OCI-LY7 (cell line): Measurements from ENCODE around the gene CDC42BPG. TPM values are rescaled to one million over a fixed set of nuclear protein-coding genes. Genes with fewer than 3 reads are reported as not detected.

ENCODE experiments used
- BruUV-seq: library from RNA; stranded (reverse); fragments of 400-500 nt; replicated peaks from 2 replicates; lab custom pipeline; 2021; lab: Mats Ljungman, UMichigan
- CTCF ChIA-PET: fragments of 300-600 bp; sonication (Branson Sonifier 250); formaldehyde crosslinking; loops from one replicate; lab custom pipeline; 2022; ENCODE audit warnings: antibody characterized with exemption; ENCODE audit not compliant: unreplicated experiment; lab: Charles Lee
- POLR2A ChIA-PET: fragments of 300-600 bp; sonication (Branson Sonifier 250); formaldehyde crosslinking; loops from one replicate; lab custom pipeline; 2022; ENCODE audit warnings: antibody characterized with exemption; lab: Charles Lee
- DNase-seq: peaks from one replicate; pipeline ENCODE4 v3.0.0-alpha.2; 2015; ENCODE audit warnings: low spot score
- H2AFZ ChIP-seq: fragments of 200-600 bp; sonication (generic), shearing (Covaris generic); 2 replicates; pipeline ENCODE4 v1.6.1; 2014; ENCODE audit warnings: mild to moderate bottlenecking, antibody characterized with exemption, low read length, moderate library complexity
- H3K27ac ChIP-seq: fragments of 200-600 bp; sonication (generic); 2 replicates; pipeline ENCODE4 v1.5.1; 2014; ENCODE audit warnings: mixed run types, low read depth, mild to moderate bottlenecking, moderate library complexity, low read length, inconsistent platforms; ENCODE audit not compliant: poor library complexity, severe bottlenecking
- H3K36me3 ChIP-seq: fragments of 200-600 bp; sonication (generic); 2 replicates; pipeline ENCODE4 v1.6.1; 2014; ENCODE audit warnings: mild to moderate bottlenecking, antibody characterized with exemption, low read length, moderate library complexity, mixed read lengths; ENCODE audit not compliant: insufficient read depth
- H3K4me1 ChIP-seq: fragments of 200-600 bp; sonication (generic); 2 replicates; pipeline ENCODE4 v1.5.1; 2014; ENCODE audit warnings: mild to moderate bottlenecking, low read length; ENCODE audit not compliant: insufficient read depth, poor library complexity, severe bottlenecking
- H3K4me2 ChIP-seq: fragments of 200-600 bp; sonication (generic); 2 replicates; pipeline ENCODE4 v1.6.1; 2014; ENCODE audit warnings: mild to moderate bottlenecking, low read length
- H3K4me3 ChIP-seq: fragments of 200-600 bp; sonication (generic); 2 replicates; pipeline ENCODE4 v1.5.1; 2014; ENCODE audit warnings: mild to moderate bottlenecking, low read depth, low read length; ENCODE audit not compliant: poor library complexity, severe bottlenecking
- H3K79me2 ChIP-seq: fragments of 200-600 bp; sonication (generic); 2 replicates; pipeline ENCODE4 v1.6.1; 2016; ENCODE audit warnings: low read depth, mild to moderate bottlenecking, low read length, moderate library complexity, mixed read lengths; ENCODE audit not compliant: insufficient read depth
- H3K9me2 ChIP-seq: fragments of 200-600 bp; sonication (generic); 2 replicates; pipeline ENCODE4 v1.6.1; 2016; ENCODE audit warnings: mild to moderate bottlenecking, low read length, mixed read lengths; ENCODE audit not compliant: insufficient read depth
- H3K9me3 ChIP-seq: fragments of 200-600 bp; sonication (generic); 2 replicates; pipeline ENCODE4 v1.6.1; 2014; ENCODE audit warnings: mild to moderate bottlenecking, mixed run types, low read length, mixed read lengths
- H4K20me1 ChIP-seq: fragments of 200-600 bp; sonication (generic); 2 replicates; pipeline ENCODE4 v1.6.1; 2014; ENCODE audit warnings: mild to moderate bottlenecking, antibody characterized with exemption, low read length, moderate library complexity, mixed read lengths; ENCODE audit not compliant: insufficient read depth
- CTCF ChIP-seq: fragments of 200-600 bp; sonication (generic); conservative IDR thresholded peaks from 2 replicates; pipeline ENCODE4 v1.5.1; 2014; ENCODE audit warnings: mild to moderate bottlenecking, antibody characterized with exemption, low read length, moderate library complexity, mixed read lengths
- EZH2phosphoT487 ChIP-seq: fragments of 200-600 bp; sonication (generic); IDR thresholded peaks from 2 replicates; pipeline ENCODE4 v1.6.1; 2018; ENCODE audit warnings: low read depth, borderline replicate concordance, mild to moderate bottlenecking, mixed run types, antibody characterized with exemption, low read length, moderate library complexity, mixed read lengths
- intact Hi-C: fragments of 100-400 bp; cut with micrococcal nuclease; formaldehyde crosslinking; loops from one replicate; pipeline ENCODE4 v1.10.0; 2022; ENCODE audit not compliant: unreplicated experiment
- total RNA-seq, 2 experiments: library from RNA; depleted of rRNA in 1 of 2; stranded (reverse); fragments of >200 nt in 1 of 2; shearing (Covaris generic) in 1 of 2; gene quantifications; 2 replicates each; pipeline ENCODE4 v1.2.3, GENCODE V29; 2014 to 2022

The CDC42BPG gene
- total RNA-seq, 2 experiments from 2014 or later: 3.5 to 4.9 TPM

DNA sequence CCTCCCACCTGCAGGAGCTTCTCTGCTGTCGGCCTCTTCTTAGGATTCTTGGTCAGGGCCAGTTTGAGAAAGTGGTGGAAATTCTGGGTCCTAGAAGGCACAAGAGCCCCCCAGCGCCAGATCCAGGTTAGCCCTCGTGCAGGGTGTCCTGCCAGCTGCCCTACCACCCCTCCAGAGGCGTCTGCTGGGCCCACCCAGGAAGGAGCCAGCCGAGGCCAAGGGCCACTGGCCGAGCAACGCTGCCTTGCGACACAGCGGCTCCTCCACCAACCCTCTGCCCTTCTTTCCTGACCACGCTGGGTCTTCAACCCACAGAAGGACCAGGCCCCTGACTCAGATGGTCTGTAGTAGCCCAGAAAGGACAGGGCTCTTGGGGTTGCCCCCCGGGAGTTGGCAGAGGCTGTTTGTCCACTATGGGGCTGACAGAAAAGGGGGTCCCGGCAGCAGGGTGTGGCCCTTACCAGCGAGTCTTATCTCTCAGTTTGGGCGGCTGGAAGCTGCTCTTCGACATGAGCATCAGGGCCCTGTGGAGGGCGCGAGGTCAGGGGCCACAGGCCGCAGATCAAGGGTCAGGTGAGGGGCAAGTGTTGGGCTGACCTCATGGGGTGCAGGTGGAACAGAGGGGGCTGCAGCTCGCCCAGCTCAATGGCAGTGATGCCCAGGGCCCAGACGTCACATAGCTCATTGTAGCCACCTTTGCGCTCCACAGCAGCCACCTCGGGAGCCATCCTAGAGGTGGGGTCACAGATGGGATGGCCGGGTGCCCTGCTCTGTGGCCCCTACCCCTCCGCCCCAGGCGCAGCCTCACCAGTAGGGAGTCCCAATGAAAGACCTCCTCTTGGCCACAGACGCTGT lies 43.9 kb downstream of the CDC42BPG start:
- TF ChIP-seq CTCF (no peak), EZH2phosphoT487 (no peak)
- peak overlapping the region; percentile 82 for H3K27ac ChIP-seq
- no peaks in the 10 kb centered on the region for H4K20me1 ChIP-seq
- DNase-seq: no peak
- H3K4me3 ChIP-seq: peak overlapping the region; percentile 78
- intact Hi-C loops: no loop called here
- H3K9me3 ChIP-seq: no peaks in the 10 kb centered on the region
- no peak overlapping the region for H2AFZ ChIP-seq
- H3K4me2 ChIP-seq: peak overlapping the region; percentile 91
- peaks cover 18% of the 10 kb centered on the region; the same call in 1 of the 2 replicates for H3K79me2 ChIP-seq
- CTCF ChIA-PET: interaction anchor here (0.6 kb wide), 1 partner anchor 447 kb away, joined by 3 read pairs; no protein-coding TSS in a partner anchor
- H3K4me1 ChIP-seq: peaks cover 47% of the 10 kb centered on the region
- no TSS peak for BruUV-seq
- no peaks in the 10 kb centered on the region for H3K9me2 ChIP-seq
- peaks cover 75% of the 10 kb centered on the region for H3K36me3 ChIP-seq
- POLR2A ChIA-PET: interaction anchor here (1.1 to 3.0 kb wide), 3 partner anchors 10 to 22 kb away, joined by 3 to 14 read pairs (median 5); partner anchors contain the start of gene MEN1

GRCh38 chr11:64799623-64800302 lies 44.7 kb downstream of the CDC42BPG start:
- intact Hi-C loops: no loop called here
- peaks cover 68% of the 10 kb centered on the region for H3K36me3 ChIP-seq

More at GRCh38 chr11:64799623-64800302, 44.7 kb downstream of the CDC42BPG start:
- no peak overlapping the region for H2AFZ ChIP-seq
- peaks cover 47% of the 10 kb centered on the region for H3K4me1 ChIP-seq
- peak overlapping the region; percentile 82 for H3K27ac ChIP-seq
- no peaks in the 10 kb centered on the region for H3K9me3 ChIP-seq
- POLR2A ChIA-PET: interaction anchor here (0.6 to 3.0 kb wide), 4 partner anchors 10 to 44 kb away, joined by 3 to 14 read pairs (median 4); partner anchors contain the start of gene MEN1
- no peaks in the 10 kb centered on the region for H4K20me1 ChIP-seq
- DNase-seq: peak; percentile 79
- TF ChIP-seq EZH2phosphoT487 (no peak), CTCF (no peak)
- no TSS peak for BruUV-seq
- H3K79me2 ChIP-seq: peaks cover 18% of the 10 kb centered on the region; the same call in 1 of the 2 replicates
- H3K4me3 ChIP-seq: peak overlapping the region; percentile 78
- CTCF ChIA-PET: interaction anchor here (0.6 to 0.7 kb wide), 2 partner anchors 18 to 446 kb away, joined by 3 read pairs; no protein-coding TSS in a partner anchor
- no peaks in the 10 kb centered on the region for H3K9me2 ChIP-seq
- peak overlapping the region; percentile 91 for H3K4me2 ChIP-seq
